Measurements from ENCODE around the gene CAMTA1. TPM values are rescaled to one million over a fixed set of nuclear protein-coding genes. Genes with fewer than 3 reads are reported as not detected.
A peak's percentile ranks its signal among the peaks of the same experiment; 100 is the strongest.

CAMTA1 gene
- polyA plus RNA-seq, 1 donor from 2014 or later: 162 TPM

GRCh38 chr1:7680207-7680954, 895.1 kb downstream of the CAMTA1 start:
- H3K27me3 ChIP-seq (ENCODE audit: insufficient read depth, low read depth, low read length): no peaks in the 10 kb centered on the region
- no peaks in the 10 kb centered on the region for H3F3A ChIP-seq (ENCODE audit: insufficient read depth, low read length, poor library complexity, severe bottlenecking)
- H3K9ac ChIP-seq (ENCODE audit: low read length): peak overlapping the region; percentile 92
- no peaks in the 10 kb centered on the region for H3K9me3 ChIP-seq (ENCODE audit: low read length)
- peak overlapping the region; percentile 97 for H3K27ac ChIP-seq (ENCODE audit: low read length)
- H3K36me3 ChIP-seq (ENCODE audit: insufficient read depth, low read length): no peaks in the 10 kb centered on the region
- H4K20me1 ChIP-seq (ENCODE audit: insufficient read depth): no peaks in the 10 kb centered on the region
- H3K79me2 ChIP-seq (replicated peaks; ENCODE audit: insufficient read depth, low read length): no peaks in the 10 kb centered on the region
- peak overlapping the region; percentile 67 for H3K4me3 ChIP-seq (ENCODE audit: low read length)
- no peaks in the 10 kb centered on the region for H3K9me2 ChIP-seq (ENCODE audit: insufficient read depth, low read length)
- H3K4me2 ChIP-seq (ENCODE audit: low read length): peak overlapping the region; percentile 35
- TF ChIP-seq POLR2AphosphoS5 (IDR thresholded peaks at IDR 0.05) (peak; percentile 70), SMC3 (conservative IDR thresholded peaks at IDR 0.05; ENCODE audit: poor library complexity) (peak; percentile 36), RAD21 (conservative IDR thresholded peaks at IDR 0.05) (no peak), TAF1 (IDR thresholded peaks at IDR 0.05; ENCODE audit: low read depth) (peak; percentile 62), REST (IDR thresholded peaks at IDR 0.05; ENCODE audit: borderline replicate concordance) (peak; percentile 74), EZH2 (IDR thresholded peaks at IDR 0.05; ENCODE audit: borderline replicate concordance, insufficient read depth, low read length, poor library complexity, severe bottlenecking) (no peak), MXI1 (conservative IDR thresholded peaks at IDR 0.05; ENCODE audit: poor library complexity, severe bottlenecking) (no peak), EP300 (conservative IDR thresholded peaks at IDR 0.05; ENCODE audit: poor library complexity, severe bottlenecking) (peak; percentile 17), CTCF (IDR thresholded peaks at IDR 0.05; ENCODE audit: poor library complexity, severe bottlenecking) (no peak)
- peak overlapping the region; percentile 40 for H2AFZ ChIP-seq (ENCODE audit: low read depth, low read length)

GRCh38 chr1:7680955-7681268, 895.7 kb downstream of the CAMTA1 start:
- Histone ChIP-seq H3K9ac (ENCODE audit: low read length) (peak overlapping the region; percentile 92), H3K27ac (ENCODE audit: low read length) (peak overlapping the region; percentile 97)

More at GRCh38 chr1:7680955-7681268, 895.7 kb downstream of the CAMTA1 start:
- no peaks in the 10 kb centered on the region for H3K79me2 ChIP-seq (replicated peaks; ENCODE audit: insufficient read depth, low read length)
- no peaks in the 10 kb centered on the region for H3K27me3 ChIP-seq (ENCODE audit: insufficient read depth, low read depth, low read length)
- H3K9me3 ChIP-seq (ENCODE audit: low read length): no peaks in the 10 kb centered on the region
- H3K36me3 ChIP-seq (ENCODE audit: insufficient read depth, low read length): no peaks in the 10 kb centered on the region
- TF ChIP-seq MXI1 (conservative IDR thresholded peaks at IDR 0.05; ENCODE audit: poor library complexity, severe bottlenecking): no peak
- peak; percentile 26 for TF ChIP-seq CTCF (IDR thresholded peaks at IDR 0.05; ENCODE audit: poor library complexity, severe bottlenecking)
- H3K9me2 ChIP-seq (ENCODE audit: insufficient read depth, low read length): no peaks in the 10 kb centered on the region
- no peak overlapping the region for H3K4me2 ChIP-seq (ENCODE audit: low read length)
- no peaks in the 10 kb centered on the region for H3F3A ChIP-seq (ENCODE audit: insufficient read depth, low read length, poor library complexity, severe bottlenecking)
- H4K20me1 ChIP-seq (ENCODE audit: insufficient read depth): no peaks in the 10 kb centered on the region
- H3K4me3 ChIP-seq (ENCODE audit: low read length): peak overlapping the region; percentile 67
- H2AFZ ChIP-seq (ENCODE audit: low read depth, low read length): peak overlapping the region; percentile 40

Measured in neural cell (in vitro differentiated cells).